CD4-positive, alpha-beta T cell (primary cell): ENCODE measurements around the gene AREG. TPM values are rescaled to one million over a fixed set of nuclear protein-coding genes. Genes with fewer than 3 reads are reported as not detected.
A peak's percentile ranks its signal among the peaks of the same experiment; 100 is the strongest.

Source experiments
- ATAC-seq: fragments of 200-7000 bp; cut with Tn5 transposase; one replicate; pipeline ENCODE4 v1.10.0; 2022; ENCODE audit warnings: mild to moderate bottlenecking; ENCODE audit not compliant: poor library complexity
- CTCF ChIA-PET: fragments of 350-600 bp; sonication (Branson Sonifier 250); formaldehyde crosslinking; loops from one replicate; lab custom pipeline; 2021; ENCODE audit warnings: antibody characterized with exemption, inconsistent platforms; lab: Charles Lee
- POLR2A ChIA-PET: fragments of 350-600 bp; sonication (Branson Sonifier 250); formaldehyde crosslinking; loops from one replicate; lab custom pipeline; 2021; ENCODE audit warnings: antibody characterized with exemption, inconsistent platforms; lab: Charles Lee
- DNase-seq, 14 experiments: peaks; one replicate each; pipeline ENCODE4 v3.0.0-alpha.2; 2013 to 2020; ENCODE audit warnings: mixed read lengths in 2 of 14
- H3K27ac ChIP-seq, 2 donors: one replicate each; pipeline versions ENCODE4 v1.5.1 to v1.7.0; 2013; ENCODE audit warnings: low read length in 2 of 2, low read depth in 1 of 2, mild to moderate bottlenecking in 1 of 2
- H3K27me3 ChIP-seq, 2 experiments: 1 replicate in 1 of 2; 2 replicates in 1 of 2; pipeline versions ENCODE4 v1.6.1 to v1.7.0; 2013; ENCODE audit warnings: low read length in 2 of 2, control low read depth in 1 of 2, mild to moderate bottlenecking in 1 of 2, moderate library complexity in 1 of 2; ENCODE audit not compliant: insufficient read depth in 2 of 2, control insufficient read depth in 1 of 2
- H3K36me3 ChIP-seq: one replicate; pipeline ENCODE4 v1.6.1; 2013; ENCODE audit warnings: low read length, control low read depth; ENCODE audit not compliant: insufficient read depth
- H3K4me1 ChIP-seq: one replicate; pipeline ENCODE4 v1.6.1; 2013; ENCODE audit warnings: low read length, control low read depth; ENCODE audit not compliant: insufficient read depth
- H3K4me3 ChIP-seq: one replicate; pipeline ENCODE4 v1.5.1; 2013; ENCODE audit warnings: mild to moderate bottlenecking, low read length, moderate library complexity
- H3K9me3 ChIP-seq, 2 experiments: 1 replicate in 1 of 2; 2 replicates in 1 of 2; pipeline versions ENCODE4 v1.6.1 to v1.7.0; 2013; ENCODE audit warnings: low read length in 2 of 2, mild to moderate bottlenecking in 2 of 2, control low read depth in 1 of 2, moderate library complexity in 1 of 2; ENCODE audit not compliant: control insufficient read depth in 1 of 2, insufficient read depth in 1 of 2
- H3K27ac Mint-ChIP-seq: one replicate; pipeline ENCODE4 v1.8.0; 2020; ENCODE audit warnings: mixed read lengths
- H3K27me3 Mint-ChIP-seq: one replicate; pipeline ENCODE4 v1.8.0; 2021; ENCODE audit warnings: mixed read lengths
- H3K36me3 Mint-ChIP-seq: one replicate; pipeline ENCODE4 v1.8.0; 2021; ENCODE audit warnings: low read depth, mixed read lengths
- H3K4me1 Mint-ChIP-seq: one replicate; pipeline ENCODE4 v1.8.0; 2021; ENCODE audit warnings: low read depth, mixed read lengths
- H3K4me3 Mint-ChIP-seq: one replicate; pipeline ENCODE4 v1.8.0; 2020; ENCODE audit warnings: mild to moderate bottlenecking, mixed read lengths
- H3K9me3 Mint-ChIP-seq: one replicate; pipeline ENCODE4 v1.8.0; 2020; ENCODE audit warnings: mixed read lengths
- intact Hi-C, 2 experiments: fragments of 100-400 bp; cut with DNase I in 1 of 2; cut with micrococcal nuclease in 1 of 2; formaldehyde crosslinking; loops; one replicate each; pipeline versions ENCODE4 v1.15.1 to v1.9.0; 2023 to 2025; cut with DNase I, micrococcal nuclease
- total RNA-seq, 174 experiments: library from RNA in 2 of 174; stranded (reverse) in 2 of 174; gene quantifications; one replicate each; pipeline ENCODE4 v1.2.3 and lab custom pipeline; 2021 to 2026
- TF ChIP-seq, protein P1 (sequence below): fragments of 200-600 bp; IDR thresholded peaks from one replicate; pipeline ENCODE4 v1.8.0; 2022; ENCODE audit warnings: antibody characterized with exemption, mild to moderate bottlenecking

Gene AREG
- total RNA-seq, 2 experiments from 2014 or later = 57.9 to 63.8 TPM

DNA sequence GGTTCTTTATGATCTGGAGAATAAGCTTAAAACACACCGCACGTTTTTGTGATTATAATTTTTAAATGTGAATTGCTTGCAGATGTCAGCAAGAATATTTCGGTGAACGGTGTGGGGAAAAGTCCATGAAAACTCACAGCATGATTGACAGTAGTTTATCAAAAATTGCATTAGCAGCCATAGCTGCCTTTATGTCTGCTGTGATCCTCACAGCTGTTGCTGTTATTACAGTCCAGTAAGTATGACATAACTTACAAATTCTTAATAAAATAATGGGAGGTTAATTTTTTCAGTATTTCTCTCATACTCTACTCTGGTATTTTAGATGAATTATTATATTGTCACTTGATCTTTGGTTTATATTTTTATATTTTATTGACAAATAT, 5.4 kb downstream of the AREG start:
- no peaks in the 10 kb centered on the region for H3K9me3 ChIP-seq
- TF ChIP-seq, protein P1, sequence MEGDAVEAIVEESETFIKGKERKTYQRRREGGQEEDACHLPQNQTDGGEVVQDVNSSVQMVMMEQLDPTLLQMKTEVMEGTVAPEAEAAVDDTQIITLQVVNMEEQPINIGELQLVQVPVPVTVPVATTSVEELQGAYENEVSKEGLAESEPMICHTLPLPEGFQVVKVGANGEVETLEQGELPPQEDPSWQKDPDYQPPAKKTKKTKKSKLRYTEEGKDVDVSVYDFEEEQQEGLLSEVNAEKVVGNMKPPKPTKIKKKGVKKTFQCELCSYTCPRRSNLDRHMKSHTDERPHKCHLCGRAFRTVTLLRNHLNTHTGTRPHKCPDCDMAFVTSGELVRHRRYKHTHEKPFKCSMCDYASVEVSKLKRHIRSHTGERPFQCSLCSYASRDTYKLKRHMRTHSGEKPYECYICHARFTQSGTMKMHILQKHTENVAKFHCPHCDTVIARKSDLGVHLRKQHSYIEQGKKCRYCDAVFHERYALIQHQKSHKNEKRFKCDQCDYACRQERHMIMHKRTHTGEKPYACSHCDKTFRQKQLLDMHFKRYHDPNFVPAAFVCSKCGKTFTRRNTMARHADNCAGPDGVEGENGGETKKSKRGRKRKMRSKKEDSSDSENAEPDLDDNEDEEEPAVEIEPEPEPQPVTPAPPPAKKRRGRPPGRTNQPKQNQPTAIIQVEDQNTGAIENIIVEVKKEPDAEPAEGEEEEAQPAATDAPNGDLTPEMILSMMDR = no peak
- no peak overlapping the region for H3K27ac ChIP-seq
- no peak for ATAC-seq
- ChIA-PET CTCF (no interaction called here), POLR2A (no interaction called here)
- peaks cover 4% of the 10 kb centered on the region for H3K4me1 ChIP-seq
- Mint-ChIP-seq H3K9me3 (no peaks in the 10 kb centered on the region), H3K27me3 (peaks cover 5% of the 10 kb centered on the region), H3K4me3 (no peak overlapping the region), H3K36me3 (peaks cover under 1% of the 10 kb centered on the region), H3K27ac (no peak overlapping the region), H3K4me1 (peaks cover 3% of the 10 kb centered on the region)
- no peaks in the 10 kb centered on the region for H3K36me3 ChIP-seq
- no peak overlapping the region for H3K4me3 ChIP-seq
- no peaks in the 10 kb centered on the region for H3K27me3 ChIP-seq
- no peak for DNase-seq
- intact Hi-C loops = no loop called here

DNA sequence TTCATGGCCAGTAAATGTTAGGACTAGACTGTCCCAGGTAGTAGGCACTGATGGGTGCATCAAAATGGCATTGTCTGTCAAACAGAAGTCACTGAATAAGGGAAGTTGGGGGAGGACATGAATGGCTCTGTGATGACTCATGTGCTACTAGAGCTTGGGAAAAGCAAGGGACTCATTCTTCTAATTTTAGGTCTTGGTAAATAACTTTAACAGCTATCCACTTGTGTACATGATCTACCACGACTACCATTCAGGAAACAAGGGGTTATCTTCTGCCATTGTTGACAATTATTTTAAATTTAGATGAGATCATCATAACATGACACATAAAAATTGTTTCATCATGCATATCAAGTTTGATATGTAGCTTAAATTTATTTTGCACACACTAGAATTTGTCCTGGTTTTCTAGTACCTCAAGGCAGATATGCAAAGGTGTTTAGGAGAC, 6.3 kb downstream of the AREG start:
- Histone ChIP-seq H3K4me3 (no peak overlapping the region), H3K36me3 (no peaks in the 10 kb centered on the region), H3K27me3 (no peaks in the 10 kb centered on the region), H3K9me3 (no peaks in the 10 kb centered on the region), H3K4me1 (no peaks in the 10 kb centered on the region), H3K27ac (no peak overlapping the region)
- ChIA-PET POLR2A (interaction anchor here (2.2 kb wide), 1 partner anchor 53 kb away, joined by 5 read pairs; no protein-coding TSS in a partner anchor), CTCF (no interaction called here)
- Mint-ChIP-seq H3K4me3 (no peak overlapping the region), H3K4me1 (no peaks in the 10 kb centered on the region), H3K27me3 (peaks cover 5% of the 10 kb centered on the region), H3K36me3 (no peaks in the 10 kb centered on the region), H3K9me3 (no peaks in the 10 kb centered on the region), H3K27ac (no peak overlapping the region)
- DNase-seq (peak in 2 of 14 experiments; percentile 21 to 30), ATAC-seq (peak; percentile 14)
- TF ChIP-seq, protein P1 = no peak
- intact Hi-C loops = no loop called here

DNA sequence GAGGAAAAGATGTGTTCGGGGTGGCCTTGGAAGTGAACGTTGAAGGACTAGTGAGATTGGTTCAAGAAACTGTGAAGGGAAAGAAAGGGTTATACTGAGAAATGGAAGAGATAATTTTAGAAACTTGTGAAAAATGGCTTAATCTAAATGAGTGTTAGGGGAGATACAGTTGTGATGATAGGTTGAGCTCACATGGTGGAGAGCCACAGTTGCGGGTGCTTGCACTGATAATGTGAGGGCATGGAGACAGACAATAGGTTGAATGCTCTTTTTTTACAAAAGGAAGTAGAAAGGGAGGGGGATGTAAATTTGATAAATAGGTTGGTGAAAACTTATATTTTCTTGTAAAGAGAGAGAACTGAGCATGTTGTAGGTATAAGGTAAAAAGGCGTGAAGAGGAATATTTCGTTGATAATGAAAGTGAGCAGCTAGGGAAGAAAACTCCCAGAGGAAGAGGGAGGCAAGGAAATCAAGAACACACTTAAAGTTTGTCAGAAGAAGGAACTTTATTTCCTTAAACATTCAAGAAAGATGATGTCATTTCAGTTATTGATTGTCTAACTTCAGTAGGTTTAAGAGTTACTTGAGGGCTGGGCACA, 8.2 kb downstream of the AREG start:
- intact Hi-C loops = no loop called here
- H3K9me3 Mint-ChIP-seq = no peaks in the 10 kb centered on the region
- Histone ChIP-seq H3K4me3 (no peak overlapping the region), H3K4me1 (no peaks in the 10 kb centered on the region), H3K27me3 (no peaks in the 10 kb centered on the region), H3K36me3 (no peaks in the 10 kb centered on the region), H3K27ac (no peak overlapping the region), H3K9me3 (no peaks in the 10 kb centered on the region)
- TF ChIP-seq, protein P1 = no peak
- H3K4me3 Mint-ChIP-seq = no peak overlapping the region
- POLR2A ChIA-PET = interaction anchor here (1.6 to 2.2 kb wide), 2 partner anchors 8 to 55 kb away, joined by 5 to 8 read pairs; partner anchors contain the start of gene AREG
- CTCF ChIA-PET = no interaction called here
- no peak overlapping the region for H3K27ac Mint-ChIP-seq
- H3K4me1 Mint-ChIP-seq = no peaks in the 10 kb centered on the region
- peaks cover 5% of the 10 kb centered on the region for H3K27me3 Mint-ChIP-seq
- ATAC-seq (no peak), DNase-seq (no peak)
- no peaks in the 10 kb centered on the region for H3K36me3 Mint-ChIP-seq
